Psoas muscle (tissue), 8 donors: ENCODE measurements around the gene LSM7. TPM values are rescaled to one million over a fixed set of nuclear protein-coding genes. Genes with fewer than 3 reads are reported as not detected.

ENCODE experiments used
- ATAC-seq, 4 donors: fragments of 200-7000 bp; cut with Tn5 transposase; one replicate each; pipeline ENCODE4 v1.9.1; 2020; ENCODE audit warnings: moderate library complexity in 3 of 4, mild to moderate bottlenecking in 2 of 4
- DNase-seq, 2 donors: peaks; one replicate each; pipeline ENCODE4 v3.0.0-alpha.2; 2020
- H3K27ac ChIP-seq: fragments of 200-600 bp; one replicate; pipeline ENCODE4 v1.8.0; 2022
- H3K27me3 ChIP-seq, 3 donors: fragments of 200-600 bp in 1 of 3; one replicate each; pipeline versions ENCODE4 v1.6.1 to v1.8.0; 2013 to 2022; ENCODE audit warnings: low read length in 2 of 3, mild to moderate bottlenecking in 2 of 3, moderate library complexity in 1 of 3; ENCODE audit not compliant: insufficient read depth in 3 of 3
- H3K36me3 ChIP-seq, 2 donors: fragments of 200-600 bp in 1 of 2; one replicate each; pipeline versions ENCODE4 v1.6.1 to v1.8.0; 2013 to 2022; ENCODE audit warnings: low read depth in 1 of 2, mild to moderate bottlenecking in 1 of 2, moderate library complexity in 1 of 2; ENCODE audit not compliant: insufficient read depth in 1 of 2
- H3K4me1 ChIP-seq: fragments of 200-600 bp; one replicate; pipeline ENCODE4 v1.8.0; 2022
- H3K4me3 ChIP-seq: fragments of 200-600 bp; one replicate; pipeline ENCODE4 v1.8.0; 2022; ENCODE audit warnings: mild to moderate bottlenecking
- H3K9me3 ChIP-seq: fragments of 200-600 bp; one replicate; pipeline ENCODE4 v1.8.0; 2022
- CTCF ChIP-seq: fragments of 200-600 bp; IDR thresholded peaks from one replicate; pipeline ENCODE4 v1.8.0; 2022; ENCODE audit warnings: antibody characterized with exemption
- WGBS, 3 donors: extraction: QIAGEN DNeasy Blood & Tissue Kit; methylation state at CpG; one replicate each; pipeline versions ENCODE4 v1.1.6 to v1.1.7; 2013; 5-methylcytosine and 5-hydroxymethylcytosine counted together
- intact Hi-C, 2 donors: fragments of 100-400 bp; cut with DNase I; formaldehyde crosslinking; loops; one replicate each; pipeline versions ENCODE4 v1.11.0 to v1.14.2; 2022
- polyA plus RNA-seq, 3 donors: library from polyadenylated mRNA; stranded (reverse); fragments of 200-250 nt; gene quantifications; one replicate each; pipeline ENCODE4 v1.2.3, GENCODE V29; 2013
- total RNA-seq, 4 donors: library from RNA; stranded (reverse); fragmentation: NEBNext Ultra II Directional in 2 of 4; extraction: Animal tissue kit (Norgen Biotek cat#: 25700) in 2 of 4; gene quantifications; one replicate each; pipeline versions ENCODE4 v1.2.1 to v1.2.4, GENCODE V29; 2021 to 2023
- donor health status: healthy with polysubstance abuse.
- donor health status: DM: no; HTN: no; CAD: no; lungs with moderate emphysema.
- donor health status: Bipolar disorder and iron deficiency.
- donor health status: healthy.
- donor health status: DM: yes; HTN: yes; CAD: no.
- donor health status: DM: no; HTN: no; CAD: no.
- donor health status: DM: no; HTN: no; CAD: no.
- donor health status: DM: yes; HTN: yes; CAD: no.

The LSM7 gene
- total and polyA plus RNA-seq, 7 donors, result 42.2 to 323 (median 89.8) TPM

DNA sequence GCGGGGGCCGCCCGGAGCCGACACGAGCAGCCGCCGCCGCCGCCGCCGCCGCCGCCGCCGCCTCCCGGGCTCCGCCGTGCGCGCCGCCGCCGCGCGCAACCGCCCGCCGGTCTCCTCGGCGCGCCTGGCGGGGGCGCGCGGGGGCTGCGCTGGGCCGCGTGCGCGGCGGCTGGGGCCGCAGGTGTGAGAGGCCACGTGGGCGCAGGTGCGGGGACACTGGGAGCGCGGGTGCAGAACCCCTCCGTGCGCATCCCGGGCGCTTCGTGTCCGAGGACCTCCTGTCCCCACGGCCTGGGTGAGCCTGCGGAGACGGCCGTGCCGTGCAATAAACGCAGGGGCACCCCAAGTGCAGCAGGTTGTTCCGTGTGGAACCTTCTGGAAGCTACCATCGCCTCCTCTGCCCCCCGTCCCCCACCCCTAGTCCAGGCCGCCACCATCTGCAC lies 20.3 kb downstream of the LSM7 start, which contains the start of gene LINGO3:
Gene LINGO3 (minus strand): TSS at position 41 of the 443 bp plus-strand sequence. CDS start 16,378 bp downstream, outside the sequence.
- no peaks in the 10 kb centered on the region for H3K4me1 ChIP-seq
- no peaks in the 10 kb centered on the region for H3K36me3 ChIP-seq
- H3K9me3 ChIP-seq, result no peaks in the 10 kb centered on the region
- DNase-seq (no peak), ATAC-seq (peak in 1 of 4 donors; percentile 33)
- no peak for TF ChIP-seq CTCF
- peaks cover 0 to 14% (median 5%) of the 10 kb centered on the region in 3 donors for H3K27me3 ChIP-seq
- WGBS, 3 donors, result 5 to 9% (median 7%) methylated on average over 16 to 63 of the region's 63 CpGs
- H3K27ac ChIP-seq, result no peak within 1 kb of the TSS
- H3K4me3 ChIP-seq, result peak within 1 kb of the TSS; percentile 49
- intact Hi-C loops, result no loop called here

GRCh38 chr19:2307518-2308012 lies 20.8 kb downstream of the LSM7 start:
- no peaks in the 10 kb centered on the region for H3K36me3 ChIP-seq
- peaks cover 0 to 15% (median 5%) of the 10 kb centered on the region in 3 donors for H3K27me3 ChIP-seq
- H3K9me3 ChIP-seq, result no peaks in the 10 kb centered on the region
- no peak for TF ChIP-seq CTCF
- no peak overlapping the region for H3K27ac ChIP-seq
- peak overlapping the region; percentile 49 for H3K4me3 ChIP-seq
- ATAC-seq, result no peak
- intact Hi-C loops, result no loop called here
- WGBS, 3 donors, result 27 to 34% (median 30%) methylated on average over 27 to 33 of the region's 33 CpGs
- peaks cover 2% of the 10 kb centered on the region for H3K4me1 ChIP-seq
- DNase-seq, result no peak

GRCh38 chr19:2306971-2307370 lies 21.4 kb downstream of the LSM7 start:
- no peak for TF ChIP-seq CTCF
- Histone ChIP-seq H3K36me3 (no peaks in the 10 kb centered on the region), H3K4me3 (no peak overlapping the region), H3K27ac (no peak overlapping the region), H3K4me1 (peaks cover 8% of the 10 kb centered on the region), H3K9me3 (no peaks in the 10 kb centered on the region), H3K27me3 (peaks cover 0 to 15% (median 5%) of the 10 kb centered on the region in 3 donors)
- 73 to 84% (median 79%) methylated on average over 17 of the region's 17 CpGs for WGBS, 3 donors
- intact Hi-C loops, result no loop called here
- ATAC-seq (no peak), DNase-seq (no peak)

DNA sequence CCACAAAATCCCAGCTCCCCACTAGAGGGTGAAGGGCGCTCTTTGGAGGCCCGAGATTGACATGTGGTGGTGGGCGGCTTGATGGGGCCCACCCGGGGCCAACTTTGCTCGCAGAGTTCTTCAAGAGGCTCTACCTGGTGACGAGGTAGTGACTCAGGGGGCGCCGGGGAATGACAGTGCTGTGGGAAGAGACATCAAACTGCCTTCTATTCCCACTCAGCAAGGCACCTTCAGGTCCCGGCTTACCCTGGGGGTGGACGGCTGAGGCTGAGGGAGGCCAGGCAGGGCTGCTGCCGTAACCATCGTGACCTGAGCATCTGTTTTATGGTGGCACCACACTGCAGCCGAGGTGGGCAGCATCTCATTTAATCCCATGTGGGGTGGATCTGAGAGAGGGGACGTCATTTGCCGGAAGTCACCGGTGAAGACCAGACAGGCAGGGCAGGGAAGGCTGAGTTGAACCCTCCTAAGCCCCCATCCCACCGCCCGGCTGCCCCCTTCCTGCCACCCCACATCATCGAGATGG lies 22.0 kb downstream of the LSM7 start:
- intact Hi-C loops, result no loop called here
- H3K36me3 ChIP-seq, result no peaks in the 10 kb centered on the region
- H3K9me3 ChIP-seq, result no peaks in the 10 kb centered on the region
- no peak for TF ChIP-seq CTCF
- DNase-seq (no peak), ATAC-seq (no peak)
- H3K4me3 ChIP-seq, result no peak overlapping the region
- WGBS, 3 donors, result 75 to 84% (median 77%) methylated on average over 19 of the region's 19 CpGs
- H3K27me3 ChIP-seq, result peaks cover 0 to 16% (median 5%) of the 10 kb centered on the region in 3 donors
- peaks cover 9% of the 10 kb centered on the region for H3K4me1 ChIP-seq
- H3K27ac ChIP-seq, result no peak overlapping the region
